NB4 (cell line): ENCODE results near the gene PTPN9.

Source experiments
- DNase-seq: peaks from one replicate; pipeline ENCODE4 v3.0.0; 2010; ENCODE audit warnings: low read depth
- H3K4me3 ChIP-seq: one replicate; pipeline ENCODE4 v1.5.1; 2011; ENCODE audit warnings: mild to moderate bottlenecking, low read depth, low read length, moderate library complexity
- CTCF ChIP-seq: IDR thresholded peaks from one replicate; pipeline ENCODE4 v1.5.1; 2012; ENCODE audit warnings: low read depth, low read length
- MYC ChIP-seq: IDR thresholded peaks from 2 replicates; pipeline ENCODE4 v1.6.1; 2011; ENCODE audit warnings: low read depth, low read length
- POLR2A ChIP-seq: IDR thresholded peaks from 2 replicates; pipeline ENCODE4 v1.6.1; 2011; ENCODE audit warnings: mild to moderate bottlenecking; ENCODE audit not compliant: insufficient read length; ENCODE audit errors: extremely low read depth
- TF ChIP-seq, protein P1 (sequence below): IDR thresholded peaks from 2 replicates; pipeline ENCODE4 v1.6.1; 2011; ENCODE audit warnings: low read depth, low read length

PTPN9 gene

DNA sequence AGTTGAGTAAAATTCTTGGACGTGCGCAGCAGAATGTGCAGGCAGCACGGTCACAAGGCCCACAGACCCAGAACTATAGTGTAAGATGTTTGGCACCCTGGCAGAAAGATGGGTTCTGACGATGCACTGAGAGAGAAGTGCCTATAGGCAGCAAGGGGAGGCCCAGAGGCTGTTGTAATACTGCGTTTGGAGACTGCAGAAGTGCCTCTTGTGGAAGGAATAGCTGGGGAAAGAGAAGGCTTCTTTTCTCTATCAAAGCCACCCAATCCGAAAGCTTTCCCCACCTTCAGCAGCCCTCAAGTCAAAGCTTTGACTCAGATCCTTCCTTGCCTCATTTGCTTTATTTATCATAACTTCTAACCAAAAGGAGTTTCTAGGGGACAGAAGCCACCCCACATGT lies 122.4 kb downstream of the PTPN9 start:
- TF ChIP-seq, protein P1, sequence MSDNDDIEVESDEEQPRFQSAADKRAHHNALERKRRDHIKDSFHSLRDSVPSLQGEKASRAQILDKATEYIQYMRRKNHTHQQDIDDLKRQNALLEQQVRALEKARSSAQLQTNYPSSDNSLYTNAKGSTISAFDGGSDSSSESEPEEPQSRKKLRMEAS, result no peak
- no peak for TF ChIP-seq POLR2A
- TF ChIP-seq CTCF, result no peak
- TF ChIP-seq MYC, result no peak
- DNase-seq, result peak; percentile 48
- peak overlapping the region; percentile 80 for H3K4me3 ChIP-seq

GRCh38 chr15:75455982-75456531 lies 123.1 kb downstream of the PTPN9 start:
- H3K4me3 ChIP-seq, result peak overlapping the region; percentile 80
- TF ChIP-seq CTCF (no peak), MYC (no peak), POLR2A (no peak)
- TF ChIP-seq, protein P1, result no peak; the same call in 1 of the 2 replicates
- DNase-seq, result peak; percentile 81

GRCh38 chr15:75455424-75455981 lies 123.6 kb downstream of the PTPN9 start:
- TF ChIP-seq, protein P1, result no peak
- TF ChIP-seq POLR2A, result peak; percentile 59
- 0 out of 2 replicates have a peak, but pooled peaks have one; percentile 7 for TF ChIP-seq MYC
- DNase-seq, result peak; percentile 91
- peak overlapping the region; percentile 80 for H3K4me3 ChIP-seq

DNA sequence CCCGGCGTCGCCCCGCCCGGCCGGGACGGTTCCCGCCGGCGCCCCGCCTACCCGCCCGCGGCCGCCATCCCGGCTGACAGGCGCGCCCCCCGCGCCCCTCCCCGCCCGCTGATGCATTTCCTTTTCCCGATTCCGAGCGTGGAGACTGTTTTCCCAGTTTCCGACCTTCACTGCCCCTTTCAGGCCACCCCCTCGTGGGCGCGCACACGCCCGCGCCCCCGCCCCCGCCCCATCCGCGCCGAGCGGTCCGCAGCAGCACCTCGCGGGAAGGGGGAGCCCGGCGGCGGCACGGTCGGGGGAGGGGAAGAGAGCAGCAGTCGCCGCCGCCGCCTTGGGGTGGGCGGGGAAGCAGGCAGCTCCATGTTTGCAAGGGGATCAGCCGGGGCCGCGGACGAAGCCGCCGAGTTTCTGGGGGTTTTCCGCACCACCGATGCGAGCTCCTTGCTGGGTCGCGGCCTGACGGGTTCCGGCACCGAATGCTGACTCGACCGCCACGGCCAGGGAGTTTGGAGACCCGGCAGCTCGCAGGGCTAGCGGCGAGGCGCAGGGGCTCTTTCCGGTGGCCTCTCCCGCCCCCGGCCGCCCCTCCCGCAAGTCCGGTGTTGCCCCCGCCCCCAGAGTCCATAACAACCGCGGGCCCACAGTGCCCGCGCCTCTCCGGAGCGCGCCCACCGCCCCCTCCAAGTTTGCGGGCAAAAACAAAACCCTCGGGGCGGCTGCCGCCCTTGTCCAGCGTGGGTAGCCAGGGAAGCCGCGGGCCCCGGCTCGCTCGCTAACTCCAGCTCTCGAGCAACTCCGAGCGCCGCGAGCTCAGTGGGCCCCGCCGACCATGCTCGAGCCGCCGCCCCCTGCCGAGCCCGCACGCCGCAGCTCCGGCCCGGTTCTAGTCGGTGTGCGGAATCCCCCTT lies 124.4 kb downstream of the PTPN9 start:
- H3K4me3 ChIP-seq, result peak overlapping the region; percentile 80
- TF ChIP-seq, protein P1, result 0 out of 2 replicates have a peak, but pooled peaks have one; percentile 19
- TF ChIP-seq CTCF (no peak), MYC (0 out of 2 replicates have a peak, but pooled peaks have one; percentile 18)

DNA sequence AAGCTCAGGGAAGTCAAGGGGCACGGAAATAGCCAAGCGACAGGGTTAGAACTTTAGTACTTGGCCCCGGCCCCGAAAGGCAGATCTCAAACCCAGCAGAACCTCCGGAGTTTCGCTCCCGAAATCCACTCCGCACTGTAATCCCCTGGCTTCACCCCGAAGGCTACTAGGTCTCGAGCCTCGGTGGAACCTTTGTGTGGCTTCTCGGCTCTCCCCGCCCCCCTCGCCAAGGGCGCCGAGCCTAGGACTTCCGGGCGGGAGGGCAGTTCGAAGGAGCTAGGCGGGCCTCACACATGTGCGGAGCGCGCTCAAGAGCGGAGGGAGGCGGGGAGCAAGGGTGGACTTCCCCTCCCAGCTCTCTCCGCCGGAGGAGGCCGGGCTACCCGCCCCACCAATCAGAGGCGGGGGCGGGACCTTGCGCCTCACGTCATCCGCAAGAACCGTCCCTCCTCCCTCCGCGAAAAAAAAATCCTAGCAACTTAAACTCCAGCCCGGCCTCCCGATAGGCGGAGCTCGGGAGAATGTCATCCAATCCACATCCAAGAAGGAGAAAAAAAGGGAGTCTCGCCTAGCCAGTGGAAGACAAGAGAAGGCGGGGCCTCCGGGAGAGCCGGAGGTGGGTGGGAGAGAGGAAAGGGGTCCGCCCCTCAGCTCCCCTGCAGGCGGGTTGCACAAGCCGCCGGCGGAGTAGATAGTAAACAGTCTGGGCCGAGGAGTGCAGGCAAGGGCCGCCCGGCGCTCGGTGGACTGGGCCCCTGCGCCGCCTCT lies 125.2 kb downstream of the PTPN9 start:
- peak; percentile 100 for DNase-seq

More for the DNA sequence above, 124.4 kb downstream of the PTPN9 start:
- peak; percentile 86 for DNase-seq

More for the DNA sequence above, 125.2 kb downstream of the PTPN9 start:
- no peak for TF ChIP-seq CTCF
- peak; percentile 99 for TF ChIP-seq MYC
- TF ChIP-seq, protein P1, result peak; percentile 96
- peak; percentile 81 for TF ChIP-seq POLR2A
- peak overlapping the region; percentile 98 for H3K4me3 ChIP-seq
